K562 (cell line): Measurements from ENCODE around the gene DENND2A. TPM values are rescaled to one million over a fixed set of nuclear protein-coding genes. Genes with fewer than 3 reads are reported as not detected.
"Not testable (repeated sequence)": the region's sequence is repeated elsewhere in the genome, so short reads cannot be mapped to it uniquely, and the experiment has no call there.

ENCODE experiments used
- ATAC-seq: fragments of 200-7000 bp; cut with Tn5 transposase; 3 replicates; pipeline ENCODE4 v1.9.1; 2020; ENCODE audit warnings: moderate library complexity
- BruUV-seq: library from RNA; stranded (reverse); fragments of 400-500 nt; replicated peaks from 2 replicates; lab custom pipeline; 2021; lab: Mats Ljungman, UMichigan
- CTCF ChIA-PET: fragments of 300-600 bp; formaldehyde crosslinking; extraction: SDS; loops from one replicate; lab custom pipeline; 2021; ENCODE audit warnings: low intra/inter-chr PET ratio; lab: Yijun Ruan, JAX
- POLR2A ChIA-PET: fragments of 300-600, 350-650 bp; sonication (Branson Sonifier 250); formaldehyde crosslinking; extraction: SDS; loops from one replicate; lab custom pipeline; 2021; ENCODE audit warnings: antibody characterized with exemption, inconsistent platforms; lab: Yijun Ruan, JAX
- DNase-seq, 4 experiments: peaks; one replicate each; pipeline versions ENCODE4 v3.0.0 to v3.0.0-alpha.2; 2011 to 2018; ENCODE audit warnings: low spot score in 3 of 4, mixed read lengths in 3 of 4; ENCODE audit errors: extremely low read depth in 1 of 4
- FAIRE-seq: peaks from 2 replicates; lab custom pipeline; 2011; peaks lifted over from hg19 to GRCh38; lab: Jason Lieb, UNC
- H2AFZ ChIP-seq: 2 replicates; pipeline ENCODE4 v1.6.0; 2011; ENCODE audit warnings: low read depth, low read length, control low read depth, inconsistent platforms
- H3K27ac ChIP-seq: fragments of 200-600 bp; 3 replicates; pipeline ENCODE4 v1.8.0; 2011; ENCODE audit warnings: low read depth, mild to moderate bottlenecking, control low read depth, inconsistent platforms, low read length, moderate library complexity, mixed read lengths; ENCODE audit errors: extremely low read depth
- H3K27me3 ChIP-seq, 2 experiments: fragments of 300-600 bp in 1 of 2; 2 replicates in 1 of 2; 3 replicates in 1 of 2; pipeline versions ENCODE4 v1.6.0 to v1.8.0; 2011; ENCODE audit warnings: inconsistent platforms in 2 of 2, low read length in 2 of 2, mild to moderate bottlenecking in 1 of 2, mixed read lengths in 1 of 2, moderate library complexity in 1 of 2; ENCODE audit not compliant: control insufficient read depth in 2 of 2, insufficient read depth in 2 of 2
- H3K36me3 ChIP-seq: fragments of 300-600 bp; 3 replicates; pipeline ENCODE4 v1.8.0; 2011; ENCODE audit warnings: mild to moderate bottlenecking, low read length, inconsistent platforms; ENCODE audit not compliant: control insufficient read depth, insufficient read depth
- H3K4me1 ChIP-seq, 2 experiments: fragments of 200-600 bp in 1 of 2; replicated peaks in 1 of 2; 2 replicates in 1 of 2; 3 replicates in 1 of 2; pipeline versions ENCODE4 v1.5.1 to v1.8.0; 2011; ENCODE audit warnings: inconsistent platforms in 2 of 2, low read length in 2 of 2, mild to moderate bottlenecking in 1 of 2, mixed read lengths in 1 of 2, moderate library complexity in 1 of 2; ENCODE audit not compliant: control insufficient read depth in 2 of 2, insufficient read depth in 2 of 2
- H3K4me2 ChIP-seq: 2 replicates; pipeline ENCODE4 v1.6.1; 2011; ENCODE audit warnings: low read length, control low read depth, inconsistent platforms, mixed read lengths; ENCODE audit not compliant: insufficient read depth
- H3K4me3 ChIP-seq: fragments of 200-600 bp; sonication (generic), shearing (Covaris generic); 2 replicates; pipeline ENCODE4 v1.5.1; 2016; ENCODE audit warnings: control low read depth, inconsistent platforms
- H3K79me2 ChIP-seq: fragments of 200-600 bp; 3 replicates; pipeline ENCODE4 v1.8.0; 2011; ENCODE audit warnings: low read length, inconsistent platforms; ENCODE audit not compliant: control insufficient read depth, insufficient read depth
- H3K9ac ChIP-seq, 2 experiments: 2 replicates each; pipeline versions ENCODE4 v1.6.0 to v1.6.1; 2011; ENCODE audit warnings: low read depth in 2 of 2, low read length in 2 of 2, control low read depth in 1 of 2, inconsistent platforms in 1 of 2, mild to moderate bottlenecking in 1 of 2, mixed read lengths in 1 of 2; ENCODE audit not compliant: insufficient read depth in 1 of 2
- H3K9me1 ChIP-seq: one replicate; pipeline ENCODE4 v1.6.0; 2011; ENCODE audit warnings: inconsistent platforms, mild to moderate bottlenecking, low read length, moderate library complexity; ENCODE audit not compliant: control insufficient read depth, insufficient read depth
- H3K9me3 ChIP-seq: replicated peaks from 2 replicates; pipeline ENCODE4 v1.5.1; 2011; ENCODE audit warnings: low read depth, low read length, inconsistent platforms; ENCODE audit not compliant: control insufficient read depth, insufficient read depth
- H4K20me1 ChIP-seq: replicated peaks from 2 replicates; pipeline ENCODE4 v1.6.1; 2011; ENCODE audit warnings: low read length, inconsistent platforms, mixed read lengths; ENCODE audit not compliant: control insufficient read depth, insufficient read depth
- TAF15 ChIP-seq: fragments of 200-400 bp; formaldehyde crosslinking; IDR thresholded peaks from 2 replicates; pipeline ENCODE4 v1.6.1; 2017; ENCODE audit warnings: mild to moderate bottlenecking, low read depth, low read length, moderate library complexity
- WGBS: fragments of 100-300 bp; shearing (Covaris generic); methylation state at CpG from one replicate; pipeline ENCODE4 v1.1.6; 2016; ENCODE audit warnings: low coverage, mixed read lengths; ENCODE audit not compliant: insufficient coverage; ENCODE audit errors: missing lambda C conversion rate; 5-methylcytosine and 5-hydroxymethylcytosine counted together
- in situ Hi-C: fragments of 300-500 bp; cut with MboI; formaldehyde crosslinking; loops from 4 replicates; pipeline ENCODE4 v1.15.0; 2018; ENCODE audit warnings: inconsistent platforms, mixed read lengths
- intact Hi-C: fragments of 100-400 bp; cut with micrococcal nuclease; formaldehyde crosslinking; loops from 2 replicates; pipeline ENCODE4 v1.14.2; 2022
- polyA plus RNA-seq, 8 experiments: library from polyadenylated mRNA; depleted of rRNA in 4 of 8; stranded (reverse) in 5 of 8; unstranded in 3 of 8; fragments of >200 nt; fragmentation: Nextera tagmentation in 2 of 8; fragmentation: Illumina TruSeq in 1 of 8; extraction: Ambion mirVana in 2 of 8; extraction: Trizol in 1 of 8; gene quantifications; 2 replicates each; pipeline versions ENCODE4 v1.2.1 to v1.2.3, GENCODE V29; 2011 to 2014; ENCODE audit warnings: inconsistent platforms in 1 of 8, missing spikeins in 1 of 8
- total RNA-seq, 7 experiments: library from RNA; depleted of rRNA in 6 of 7; stranded (reverse); fragments of >200 nt in 6 of 7; fragmentation: Illumina TruSeq in 2 of 7; extraction: Trizol in 2 of 7; gene quantifications; 2 replicates each; pipeline versions ENCODE4 v1.2.1 to v1.2.3, GENCODE V29; 2011 to 2021; ENCODE audit warnings: low replicate concordance in 1 of 7
- TF ChIP-seq, protein P1 (sequence below): sonication (generic); formaldehyde crosslinking; IDR thresholded peaks from 2 replicates; pipeline ENCODE4 v1.4.0; 2020; ENCODE audit warnings: mild to moderate bottlenecking, missing genetic modification reagents
- TF ChIP-seq, protein P2 (sequence below): fragments of 450-650 bp; formaldehyde crosslinking; IDR thresholded peaks from 2 replicates; pipeline ENCODE4 v1.4.0; 2020; ENCODE audit warnings: mild to moderate bottlenecking, moderate library complexity

DENND2A gene
- total and polyA plus RNA-seq, 9 of the 15 experiments (the other 6 are each of a cell fraction or from before 2014, with no cell fraction given) = not detected

DNA sequence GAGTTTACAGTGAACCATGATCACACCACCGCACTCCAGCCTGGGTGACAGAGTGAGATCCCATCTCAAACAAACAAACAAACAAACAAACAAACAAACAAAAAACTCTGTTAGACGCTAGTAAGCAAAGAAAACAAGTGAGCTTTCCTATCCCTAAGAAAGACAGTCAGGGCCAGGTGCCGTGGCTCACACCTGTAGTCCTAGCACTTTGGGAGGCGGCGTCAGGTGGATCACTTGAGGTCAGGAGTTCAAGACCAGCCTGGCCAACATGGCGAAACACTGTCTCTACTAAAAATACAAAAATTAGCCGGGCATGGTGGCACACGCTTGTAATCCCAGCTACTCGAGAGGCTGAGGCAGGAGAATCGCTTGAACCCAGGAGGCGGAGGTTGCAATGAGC, 36.3 kb upstream of the DENND2A start:
- ChIA-PET CTCF (interaction anchor here (0.6 kb wide), 1 partner anchor 307 kb away, joined by 4 read pairs; no protein-coding TSS in a partner anchor), POLR2A (interaction anchor here (0.6 kb wide), 1 partner anchor 35 kb away, joined by 3 read pairs; no protein-coding TSS in a partner anchor)
- in situ Hi-C loops = not testable (repeated sequence)

DNA sequence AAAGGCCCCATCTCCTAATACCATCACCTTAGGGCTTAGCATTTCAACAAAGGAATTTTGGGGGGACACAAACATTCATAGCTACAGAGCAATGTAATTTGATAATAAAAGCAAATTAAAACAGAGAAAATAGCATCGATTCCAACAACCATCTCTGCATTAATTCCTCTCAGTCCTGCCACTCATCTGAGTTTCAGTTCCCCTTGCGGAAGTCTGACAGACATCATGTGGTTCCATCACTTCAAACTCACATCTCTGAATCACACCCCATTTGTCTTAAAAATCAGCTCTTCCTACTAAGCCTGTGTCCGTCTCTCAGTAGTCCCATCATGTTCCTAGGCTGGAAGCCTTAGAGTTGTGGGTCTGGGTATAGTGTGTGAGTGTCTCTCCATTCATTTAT, 35.7 kb upstream of the DENND2A start:
- no peak overlapping the region for H2AFZ ChIP-seq
- no peak overlapping the region for H3K27ac ChIP-seq
- POLR2A ChIA-PET = no interaction called here
- BruUV-seq = no TSS peak
- no peak overlapping the region for H3K9ac ChIP-seq
- H3K36me3 ChIP-seq = peaks cover 6% of the 10 kb centered on the region; the same call in 1 of the 3 replicates
- no peak for ATAC-seq
- H3K27me3 ChIP-seq = no peaks in the 10 kb centered on the region
- WGBS = 63% methylated on average over 3 of the region's 3 CpGs
- H3K9me3 ChIP-seq = no peaks in the 10 kb centered on the region
- H3K4me2 ChIP-seq = no peak overlapping the region
- CTCF ChIA-PET = no interaction called here
- FAIRE-seq = no peak
- no peak overlapping the region for H3K4me3 ChIP-seq
- in situ Hi-C loops = no loop called here
- peaks cover 18 to 31% of the 10 kb centered on the region in 2 experiments; a peak in 4 of 5 replicates for H3K4me1 ChIP-seq
- intact Hi-C loops = loop anchor here (10.0 kb wide), 2 partner anchors 308 to 858 kb away; no protein-coding TSS in a partner anchor
- no peaks in the 10 kb centered on the region for H3K79me2 ChIP-seq
- H4K20me1 ChIP-seq = no peaks in the 10 kb centered on the region
- no peak for TF ChIP-seq TAF15
- TF ChIP-seq, protein P1, sequence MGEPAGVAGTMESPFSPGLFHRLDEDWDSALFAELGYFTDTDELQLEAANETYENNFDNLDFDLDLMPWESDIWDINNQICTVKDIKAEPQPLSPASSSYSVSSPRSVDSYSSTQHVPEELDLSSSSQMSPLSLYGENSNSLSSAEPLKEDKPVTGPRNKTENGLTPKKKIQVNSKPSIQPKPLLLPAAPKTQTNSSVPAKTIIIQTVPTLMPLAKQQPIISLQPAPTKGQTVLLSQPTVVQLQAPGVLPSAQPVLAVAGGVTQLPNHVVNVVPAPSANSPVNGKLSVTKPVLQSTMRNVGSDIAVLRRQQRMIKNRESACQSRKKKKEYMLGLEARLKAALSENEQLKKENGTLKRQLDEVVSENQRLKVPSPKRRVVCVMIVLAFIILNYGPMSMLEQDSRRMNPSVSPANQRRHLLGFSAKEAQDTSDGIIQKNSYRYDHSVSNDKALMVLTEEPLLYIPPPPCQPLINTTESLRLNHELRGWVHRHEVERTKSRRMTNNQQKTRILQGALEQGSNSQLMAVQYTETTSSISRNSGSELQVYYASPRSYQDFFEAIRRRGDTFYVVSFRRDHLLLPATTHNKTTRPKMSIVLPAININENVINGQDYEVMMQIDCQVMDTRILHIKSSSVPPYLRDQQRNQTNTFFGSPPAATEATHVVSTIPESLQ (CRISPR knock-in tag) = no peak
- TF ChIP-seq, protein P2, sequence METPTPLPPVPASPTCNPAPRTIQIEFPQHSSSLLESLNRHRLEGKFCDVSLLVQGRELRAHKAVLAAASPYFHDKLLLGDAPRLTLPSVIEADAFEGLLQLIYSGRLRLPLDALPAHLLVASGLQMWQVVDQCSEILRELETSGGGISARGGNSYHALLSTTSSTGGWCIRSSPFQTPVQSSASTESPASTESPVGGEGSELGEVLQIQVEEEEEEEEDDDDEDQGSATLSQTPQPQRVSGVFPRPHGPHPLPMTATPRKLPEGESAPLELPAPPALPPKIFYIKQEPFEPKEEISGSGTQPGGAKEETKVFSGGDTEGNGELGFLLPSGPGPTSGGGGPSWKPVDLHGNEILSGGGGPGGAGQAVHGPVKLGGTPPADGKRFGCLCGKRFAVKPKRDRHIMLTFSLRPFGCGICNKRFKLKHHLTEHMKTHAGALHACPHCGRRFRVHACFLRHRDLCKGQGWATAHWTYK (CRISPR knock-in tag) = no peak
- no peak for DNase-seq
- H3K9me1 ChIP-seq = no peaks in the 10 kb centered on the region

More for the DNA sequence above, 36.3 kb upstream of the DENND2A start:
- H3K27ac ChIP-seq, H4K20me1 ChIP-seq, ATAC-seq, H3K27me3 ChIP-seq, BruUV-seq, FAIRE-seq, H3K9ac ChIP-seq, H3K79me2 ChIP-seq, H3K4me2 ChIP-seq, H3K9me3 ChIP-seq, H3K4me3 ChIP-seq, H2AFZ ChIP-seq, DNase-seq, H3K36me3 ChIP-seq, H3K9me1 ChIP-seq: not testable (repeated sequence)
- 72% methylated on average over 11 of the region's 11 CpGs for WGBS
- peaks cover 18 to 28% of the 10 kb centered on the region in 2 experiments; a peak in 4 of 5 replicates for H3K4me1 ChIP-seq
- intact Hi-C loops = loop anchor here (10.0 kb wide), 2 partner anchors 308 to 858 kb away; no protein-coding TSS in a partner anchor
